Astrocyte (in vitro differentiated cells and primary cell): ENCODE measurements around the gene NHERF2. TPM values are rescaled to one million over a fixed set of nuclear protein-coding genes. Genes with fewer than 3 reads are reported as not detected.

Experiments used
- DNase-seq: peaks from one replicate; pipeline ENCODE4 v3.0.0-alpha.2; 2010; ENCODE audit warnings: low read depth
- FAIRE-seq: peaks from 2 replicates; lab custom pipeline; 2011; peaks lifted over from hg19 to GRCh38; lab: Jason Lieb, UNC
- H2AFZ ChIP-seq: 2 replicates; pipeline ENCODE4 v1.6.0; 2012; ENCODE audit warnings: low read depth, low read length, inconsistent platforms
- H3K27ac ChIP-seq: 2 replicates; pipeline ENCODE4 v1.5.1; 2011; ENCODE audit warnings: low read depth, low read length, inconsistent platforms
- H3K27me3 ChIP-seq: 2 replicates; pipeline ENCODE4 v1.6.0; 2011; ENCODE audit warnings: low read length, inconsistent platforms; ENCODE audit not compliant: insufficient read depth
- H3K36me3 ChIP-seq: 2 replicates; pipeline ENCODE4 v1.5.1; 2011; ENCODE audit warnings: low read length, inconsistent platforms; ENCODE audit not compliant: insufficient read depth
- H3K4me1 ChIP-seq: 2 replicates; pipeline ENCODE4 v1.5.1; 2011; ENCODE audit warnings: low read length, inconsistent platforms; ENCODE audit not compliant: insufficient read depth
- H3K4me2 ChIP-seq: 2 replicates; pipeline ENCODE4 v1.6.0; 2012; ENCODE audit warnings: low read length, inconsistent platforms
- H3K4me3 ChIP-seq: 2 replicates; pipeline ENCODE4 v1.5.1; 2011; ENCODE audit warnings: low read depth, mild to moderate bottlenecking, low read length, inconsistent platforms; ENCODE audit not compliant: insufficient read depth
- H3K79me2 ChIP-seq: 2 replicates; pipeline ENCODE4 v1.6.0; 2012; ENCODE audit warnings: mild to moderate bottlenecking, low read length, inconsistent platforms; ENCODE audit not compliant: insufficient read depth
- H3K9ac ChIP-seq: 2 replicates; pipeline ENCODE4 v1.6.0; 2012; ENCODE audit warnings: mild to moderate bottlenecking, low read length, inconsistent platforms
- H3K9me3 ChIP-seq: 2 replicates; pipeline ENCODE4 v1.5.1; 2012; ENCODE audit warnings: low read depth, mild to moderate bottlenecking, low read length, inconsistent platforms; ENCODE audit not compliant: insufficient read depth
- H4K20me1 ChIP-seq: 2 replicates; pipeline ENCODE4 v1.6.0; 2012; ENCODE audit warnings: low read length, inconsistent platforms; ENCODE audit not compliant: insufficient read depth
- H3K27ac Mint-ChIP-seq: one replicate; pipeline ENCODE4 v1.8.0; 2021; ENCODE audit warnings: mild to moderate bottlenecking, mixed read lengths; ENCODE audit not compliant: unreplicated experiment
- H3K27me3 Mint-ChIP-seq: one replicate; pipeline ENCODE4 v1.8.0; 2021; ENCODE audit warnings: low read depth, mixed read lengths; ENCODE audit not compliant: unreplicated experiment
- H3K36me3 Mint-ChIP-seq: one replicate; pipeline ENCODE4 v1.8.0; 2021; ENCODE audit warnings: low read depth, mixed read lengths; ENCODE audit not compliant: unreplicated experiment
- H3K4me1 Mint-ChIP-seq: one replicate; pipeline ENCODE4 v1.8.0; 2021; ENCODE audit warnings: low read depth, mixed read lengths; ENCODE audit not compliant: unreplicated experiment
- H3K4me3 Mint-ChIP-seq: one replicate; pipeline ENCODE4 v1.8.0; 2021; ENCODE audit warnings: mild to moderate bottlenecking, moderate library complexity, mixed read lengths; ENCODE audit not compliant: unreplicated experiment
- H3K9me3 Mint-ChIP-seq: one replicate; pipeline ENCODE4 v1.8.0; 2021; ENCODE audit warnings: mild to moderate bottlenecking, mixed read lengths; ENCODE audit not compliant: unreplicated experiment
- CTCF ChIP-seq: IDR thresholded peaks from 2 replicates; pipeline ENCODE4 v1.5.1; 2011; ENCODE audit warnings: low read depth, mild to moderate bottlenecking, inconsistent platforms, low read length, moderate library complexity; ENCODE audit not compliant: insufficient read depth
- EZH2 ChIP-seq: IDR thresholded peaks from 2 replicates; pipeline ENCODE4 v1.6.1; 2012; ENCODE audit warnings: mild to moderate bottlenecking, low read length, inconsistent platforms; ENCODE audit not compliant: insufficient read depth
- total RNA-seq: library from RNA; stranded (reverse); gene quantifications from 2 replicates; pipeline ENCODE4 v1.2.1, GENCODE V29; 2021

Gene NHERF2
- total RNA-seq, 1 donor from 2014 or later, result 92.5 TPM

DNA sequence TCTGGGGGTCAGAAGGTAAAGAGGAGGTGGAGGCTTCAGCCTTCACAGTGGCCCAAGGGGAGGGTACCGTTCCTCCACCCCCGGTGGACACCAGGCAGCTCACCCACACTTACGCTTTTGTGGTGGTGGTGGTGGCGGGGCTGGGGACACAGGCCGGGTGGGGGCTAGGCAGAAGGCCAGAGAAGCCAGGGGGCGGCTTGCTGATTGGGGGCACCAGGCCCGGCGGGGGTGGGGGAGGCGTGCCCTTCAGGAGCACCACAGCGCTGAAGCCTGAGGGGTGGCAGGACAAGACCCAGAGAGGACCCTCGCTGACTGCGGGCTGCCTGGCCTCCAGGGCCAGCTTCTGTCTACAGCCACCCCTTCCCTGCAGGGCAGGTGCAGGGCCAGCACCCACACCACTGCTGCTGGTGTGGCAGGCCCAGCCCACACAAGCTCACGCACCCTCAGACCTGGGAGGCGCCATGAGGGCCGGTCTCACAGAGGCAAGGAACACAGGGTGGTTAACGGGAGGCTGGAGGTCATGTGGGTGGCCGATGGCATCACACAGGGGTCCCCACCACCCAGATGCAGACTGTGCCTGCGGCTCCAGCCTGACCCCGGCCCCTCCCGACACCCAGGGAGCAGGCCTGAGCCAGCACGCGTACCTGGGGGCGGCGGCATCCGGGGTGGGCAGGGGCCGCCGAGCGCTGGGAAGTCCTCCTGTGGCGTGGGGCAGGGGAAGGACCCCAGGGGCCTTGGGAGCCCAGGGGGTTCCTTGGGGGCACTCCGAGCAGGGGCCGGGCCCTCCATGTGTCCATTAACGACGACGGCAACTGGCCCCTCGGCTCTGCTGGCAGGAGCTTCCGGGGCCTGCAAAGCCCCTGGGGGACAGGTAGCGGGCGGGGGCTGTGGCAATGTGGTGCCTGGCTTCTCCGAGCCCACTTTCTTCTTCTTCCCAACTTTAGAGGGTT is 27.6 kb upstream of the NHERF2 start:
- Histone ChIP-seq H3K4me3 (no peak overlapping the region), H4K20me1 (peaks cover 49% of the 10 kb centered on the region), H3K27me3 (no peaks in the 10 kb centered on the region), H3K9me3 (no peaks in the 10 kb centered on the region), H3K9ac (no peak overlapping the region), H2AFZ (no peak overlapping the region), H3K36me3 (peaks cover 8% of the 10 kb centered on the region), H3K27ac (no peak overlapping the region), H3K4me1 (peaks cover 6% of the 10 kb centered on the region), H3K79me2 (peaks cover 31% of the 10 kb centered on the region), H3K4me2 (no peak overlapping the region)
- H3K4me3 Mint-ChIP-seq, result no peak overlapping the region
- TF ChIP-seq EZH2 (no peak), CTCF (no peak)
- no peaks in the 10 kb centered on the region for H3K9me3 Mint-ChIP-seq
- DNase-seq, result no peak
- H3K27ac Mint-ChIP-seq, result no peak overlapping the region
- no peak for FAIRE-seq
- H3K4me1 Mint-ChIP-seq, result peaks cover 2% of the 10 kb centered on the region
- no peaks in the 10 kb centered on the region for H3K27me3 Mint-ChIP-seq
- H3K36me3 Mint-ChIP-seq, result peaks cover 9% of the 10 kb centered on the region

GRCh38 chr16:1999866-2000514 is 26.7 kb upstream of the NHERF2 start:
- no peak overlapping the region for H3K4me3 Mint-ChIP-seq
- H3K4me1 Mint-ChIP-seq, result peaks cover 2% of the 10 kb centered on the region
- Histone ChIP-seq H4K20me1 (peaks cover 57% of the 10 kb centered on the region), H3K36me3 (peaks cover 8% of the 10 kb centered on the region), H3K9ac (no peak overlapping the region), H3K4me2 (no peak overlapping the region), H3K27me3 (no peaks in the 10 kb centered on the region), H2AFZ (no peak overlapping the region), H3K79me2 (peaks cover 40% of the 10 kb centered on the region), H3K4me1 (peaks cover 14% of the 10 kb centered on the region), H3K9me3 (no peaks in the 10 kb centered on the region), H3K27ac (no peak overlapping the region), H3K4me3 (no peak overlapping the region)
- H3K27me3 Mint-ChIP-seq, result no peaks in the 10 kb centered on the region
- no peaks in the 10 kb centered on the region for H3K9me3 Mint-ChIP-seq
- H3K36me3 Mint-ChIP-seq, result peaks cover 9% of the 10 kb centered on the region
- DNase-seq, result no peak
- no peak for FAIRE-seq
- no peak for TF ChIP-seq CTCF
- TF ChIP-seq EZH2, result no peak
- no peak overlapping the region for H3K27ac Mint-ChIP-seq

GRCh38 chr16:2001035-2001434 is 25.7 kb upstream of the NHERF2 start:
- Histone ChIP-seq H3K9me3 (no peaks in the 10 kb centered on the region), H3K4me1 (peaks cover 16% of the 10 kb centered on the region), H4K20me1 (peaks cover 68% of the 10 kb centered on the region), H3K79me2 (peaks cover 50% of the 10 kb centered on the region), H2AFZ (no peak overlapping the region), H3K9ac (no peak overlapping the region), H3K27ac (no peak overlapping the region), H3K4me3 (no peak overlapping the region), H3K36me3 (peaks cover 8% of the 10 kb centered on the region), H3K4me2 (no peak overlapping the region), H3K27me3 (no peaks in the 10 kb centered on the region)
- H3K27me3 Mint-ChIP-seq, result no peaks in the 10 kb centered on the region
- DNase-seq (no peak), FAIRE-seq (no peak)
- H3K4me1 Mint-ChIP-seq, result peaks cover 5% of the 10 kb centered on the region
- TF ChIP-seq EZH2 (no peak), CTCF (no peak)
- no peaks in the 10 kb centered on the region for H3K9me3 Mint-ChIP-seq
- peaks cover 9% of the 10 kb centered on the region for H3K36me3 Mint-ChIP-seq
- H3K4me3 Mint-ChIP-seq, result no peak overlapping the region
- no peak overlapping the region for H3K27ac Mint-ChIP-seq
